OCI-LY3 (cell line): ENCODE data around the gene MAP1LC3B.

ENCODE experiments used
- H2AFZ ChIP-seq: fragments of 200-600, 300-600 bp; shearing (Covaris generic); 2 replicates; pipeline ENCODE4 v1.6.0; 2014; ENCODE audit warnings: antibody characterized with exemption, low read depth, low read length
- H3K27ac ChIP-seq: fragments of 200-600, 300-600 bp; sonication (generic); 2 replicates; pipeline ENCODE4 v1.5.1; 2014; ENCODE audit warnings: mild to moderate bottlenecking, low read length, moderate library complexity, mixed read lengths
- H3K27me3 ChIP-seq: fragments of 200-600, 300-600 bp; sonication (generic); 2 replicates; pipeline ENCODE4 v1.6.1; 2014; ENCODE audit warnings: low read depth, low read length, mixed read lengths
- H3K36me3 ChIP-seq: fragments of 200-600, 300-600 bp; sonication (generic); replicated peaks from 2 replicates; pipeline ENCODE3; 2014; ENCODE audit warnings: low read depth, low read length, mixed read lengths
- H3K4me1 ChIP-seq: fragments of 300-600, 200-600 bp; sonication (generic); 2 replicates; pipeline ENCODE4 v1.6.1; 2014; ENCODE audit warnings: low read length, mixed read lengths
- H3K4me2 ChIP-seq: fragments of 200-600, 300-600 bp; sonication (generic); 2 replicates; pipeline ENCODE4 v1.6.1; 2014; ENCODE audit warnings: low read length, mixed read lengths
- H3K4me3 ChIP-seq: fragments of 300-600, 200-600 bp; sonication (generic); 2 replicates; pipeline ENCODE4 v1.5.1; 2014; ENCODE audit warnings: antibody characterized with exemption, mild to moderate bottlenecking, low read length, moderate library complexity
- H3K79me2 ChIP-seq: fragments of 300-600, 200-600 bp; shearing (Covaris generic); 2 replicates; pipeline ENCODE4 v1.6.1; 2014; ENCODE audit warnings: mild to moderate bottlenecking, low read length, mixed read lengths
- H3K9ac ChIP-seq: fragments of 300-600, 200-600 bp; shearing (Covaris generic); 2 replicates; pipeline ENCODE4 v1.6.0; 2014; ENCODE audit warnings: mild to moderate bottlenecking, low read length, moderate library complexity
- H3K9me3 ChIP-seq: fragments of 200-600, 300-600 bp; shearing (Covaris generic); 2 replicates; pipeline ENCODE4 v1.6.1; 2014; ENCODE audit warnings: low read length, mixed read lengths; ENCODE audit not compliant: insufficient read depth
- H4K20me1 ChIP-seq: fragments of 200-600, 300-600 bp; sonication (generic); 2 replicates; pipeline ENCODE4 v1.6.1; 2016; ENCODE audit warnings: low read length, mixed read lengths; ENCODE audit not compliant: insufficient read depth
- EZH2phosphoT487 ChIP-seq: fragments of 200-600 bp; shearing (Covaris generic); IDR thresholded peaks from 2 replicates; pipeline ENCODE4 v1.6.1; 2018; ENCODE audit warnings: antibody characterized with exemption, mixed run types, low read depth
- TF ChIP-seq, protein P1 (sequence below): fragments of 200-600, 300-600 bp; sonication (generic); IDR thresholded peaks from 2 replicates; pipeline ENCODE4 v1.5.1; 2014; ENCODE audit warnings: antibody characterized with exemption, low read length, low read depth

MAP1LC3B gene

DNA sequence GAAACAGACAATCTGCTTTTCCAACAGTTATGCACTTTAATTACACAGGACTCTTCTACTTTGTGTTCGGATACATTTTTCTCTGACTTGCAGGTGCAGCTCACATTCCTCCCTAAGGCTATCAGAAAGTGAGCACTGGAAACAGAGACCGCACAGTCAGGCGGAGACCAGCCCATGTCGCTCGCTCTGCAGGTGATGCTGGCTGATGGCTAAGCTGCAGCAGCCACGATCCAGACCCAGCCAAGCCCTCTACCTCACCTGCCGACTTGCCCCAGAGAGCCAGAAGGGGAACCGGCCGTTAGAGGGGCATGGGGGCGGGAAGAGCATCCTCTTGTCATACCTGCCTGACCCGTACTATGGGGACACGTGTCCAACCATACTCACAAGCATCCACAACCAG lies 33.8 kb downstream of the MAP1LC3B start:
- no peak for TF ChIP-seq EZH2phosphoT487
- TF ChIP-seq, protein P1, sequence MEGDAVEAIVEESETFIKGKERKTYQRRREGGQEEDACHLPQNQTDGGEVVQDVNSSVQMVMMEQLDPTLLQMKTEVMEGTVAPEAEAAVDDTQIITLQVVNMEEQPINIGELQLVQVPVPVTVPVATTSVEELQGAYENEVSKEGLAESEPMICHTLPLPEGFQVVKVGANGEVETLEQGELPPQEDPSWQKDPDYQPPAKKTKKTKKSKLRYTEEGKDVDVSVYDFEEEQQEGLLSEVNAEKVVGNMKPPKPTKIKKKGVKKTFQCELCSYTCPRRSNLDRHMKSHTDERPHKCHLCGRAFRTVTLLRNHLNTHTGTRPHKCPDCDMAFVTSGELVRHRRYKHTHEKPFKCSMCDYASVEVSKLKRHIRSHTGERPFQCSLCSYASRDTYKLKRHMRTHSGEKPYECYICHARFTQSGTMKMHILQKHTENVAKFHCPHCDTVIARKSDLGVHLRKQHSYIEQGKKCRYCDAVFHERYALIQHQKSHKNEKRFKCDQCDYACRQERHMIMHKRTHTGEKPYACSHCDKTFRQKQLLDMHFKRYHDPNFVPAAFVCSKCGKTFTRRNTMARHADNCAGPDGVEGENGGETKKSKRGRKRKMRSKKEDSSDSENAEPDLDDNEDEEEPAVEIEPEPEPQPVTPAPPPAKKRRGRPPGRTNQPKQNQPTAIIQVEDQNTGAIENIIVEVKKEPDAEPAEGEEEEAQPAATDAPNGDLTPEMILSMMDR = no peak
- Histone ChIP-seq H3K36me3 (no peaks in the 10 kb centered on the region), H3K27me3 (no peaks in the 10 kb centered on the region), H3K79me2 (no peaks in the 10 kb centered on the region), H3K9me3 (no peaks in the 10 kb centered on the region), H3K27ac (no peak overlapping the region), H3K9ac (no peak overlapping the region), H2AFZ (no peak overlapping the region), H3K4me1 (no peaks in the 10 kb centered on the region), H3K4me3 (no peak overlapping the region), H4K20me1 (no peaks in the 10 kb centered on the region), H3K4me2 (no peak overlapping the region)

DNA sequence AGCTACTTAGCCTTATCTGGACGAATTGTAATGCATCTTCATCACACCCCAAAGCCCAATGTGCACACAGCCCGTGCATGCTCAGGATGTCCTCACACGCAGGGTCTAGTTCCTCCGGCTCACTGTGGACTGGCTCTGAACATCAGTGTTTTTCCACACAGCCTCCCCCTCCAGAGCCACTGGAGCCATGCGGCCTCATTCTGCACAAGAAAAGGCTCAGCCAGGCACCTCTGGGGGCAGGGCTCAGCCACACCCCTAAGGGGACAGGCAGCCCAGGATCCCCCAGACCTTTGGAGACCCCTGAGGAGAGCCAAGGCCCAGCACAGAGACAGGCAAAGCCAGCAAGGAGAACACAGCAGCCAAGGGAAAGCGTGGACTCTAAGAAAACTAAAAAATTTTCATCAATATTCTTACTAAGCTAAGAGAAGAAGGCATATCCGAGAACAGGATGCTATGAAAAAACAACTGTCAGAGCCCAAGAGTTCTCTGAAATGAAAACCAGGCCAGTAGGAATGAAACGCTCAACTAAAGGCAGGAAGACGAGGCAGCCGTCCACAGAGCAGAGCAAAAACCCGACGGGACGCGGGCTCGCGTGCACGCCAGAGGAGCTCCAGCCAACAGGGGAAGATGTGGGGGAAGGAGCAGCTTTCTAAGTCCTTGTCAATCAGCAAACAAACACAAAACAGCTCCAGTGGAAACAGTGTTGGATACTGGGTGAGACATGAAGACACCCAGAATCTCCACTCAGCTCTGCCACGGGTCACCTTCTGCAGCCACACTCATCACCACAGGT lies 34.5 kb downstream of the MAP1LC3B start:
- Histone ChIP-seq H3K36me3 (no peaks in the 10 kb centered on the region), H3K27me3 (no peaks in the 10 kb centered on the region), H3K27ac (no peak overlapping the region), H3K4me3 (no peak overlapping the region), H4K20me1 (no peaks in the 10 kb centered on the region), H3K4me2 (no peak overlapping the region), H3K79me2 (no peaks in the 10 kb centered on the region), H2AFZ (no peak overlapping the region), H3K9ac (no peak overlapping the region), H3K9me3 (no peaks in the 10 kb centered on the region), H3K4me1 (no peaks in the 10 kb centered on the region)
- TF ChIP-seq, protein P1 = no peak

DNA sequence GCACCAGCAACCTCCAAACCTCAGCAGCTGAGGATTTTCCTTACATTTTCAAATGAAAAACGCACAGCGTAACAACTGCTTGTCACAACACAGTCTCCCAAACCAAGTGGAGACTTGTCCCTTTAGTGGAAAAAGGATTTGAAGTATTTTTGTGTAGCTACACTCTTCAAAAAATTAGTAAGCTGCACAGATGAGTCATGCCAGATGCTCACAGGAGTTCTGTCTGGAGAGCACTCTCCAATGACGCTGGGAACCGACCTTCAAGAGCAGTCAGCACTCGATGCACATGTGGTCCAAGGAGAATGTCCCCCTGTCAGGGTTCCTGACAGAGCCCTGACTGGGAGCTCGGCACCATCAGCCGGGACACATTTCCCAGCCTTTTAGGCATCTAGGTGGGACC lies 39.8 kb downstream of the MAP1LC3B start:
- no peaks in the 10 kb centered on the region for H3K9me3 ChIP-seq
- no peak overlapping the region for H3K4me2 ChIP-seq
- H3K36me3 ChIP-seq = no peaks in the 10 kb centered on the region
- TF ChIP-seq EZH2phosphoT487 = no peak
- no peak overlapping the region for H3K9ac ChIP-seq
- no peak overlapping the region for H2AFZ ChIP-seq
- H3K79me2 ChIP-seq = no peaks in the 10 kb centered on the region
- H3K27ac ChIP-seq = no peak overlapping the region
- no peaks in the 10 kb centered on the region for H3K4me1 ChIP-seq
- no peaks in the 10 kb centered on the region for H4K20me1 ChIP-seq
- H3K4me3 ChIP-seq = no peak overlapping the region
- H3K27me3 ChIP-seq = no peaks in the 10 kb centered on the region

DNA sequence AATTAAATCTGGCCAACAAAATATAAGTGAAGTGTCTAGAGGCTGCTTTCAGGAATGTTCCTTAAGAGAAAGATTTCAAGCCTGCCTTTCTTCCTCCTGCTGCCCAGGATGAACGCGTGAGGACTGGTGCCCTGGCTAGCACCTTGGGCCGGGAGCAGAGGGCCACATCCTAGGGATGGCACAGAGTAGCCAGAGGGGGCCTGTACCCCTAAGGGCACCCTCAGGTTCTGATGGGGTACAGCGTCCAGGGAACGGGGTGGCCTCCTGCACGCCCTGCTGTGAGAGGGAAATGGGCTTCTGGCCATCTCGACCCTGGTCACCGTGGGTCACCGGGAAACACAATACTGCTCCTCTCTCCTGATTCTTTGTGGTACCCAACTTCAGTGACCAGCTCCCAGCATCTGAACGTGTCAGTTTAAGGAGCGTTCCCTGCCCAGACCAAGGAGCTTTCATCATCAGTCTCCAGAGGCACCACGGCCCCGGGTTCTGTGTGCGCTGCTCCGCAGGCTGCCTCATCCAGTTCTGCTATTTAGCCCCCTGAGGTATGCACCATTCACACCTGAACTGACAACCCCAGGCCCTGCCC lies 40.3 kb downstream of the MAP1LC3B start:
- Histone ChIP-seq H3K27ac (no peak overlapping the region), H4K20me1 (no peaks in the 10 kb centered on the region), H3K9me3 (no peaks in the 10 kb centered on the region), H3K4me2 (no peak overlapping the region), H3K79me2 (no peaks in the 10 kb centered on the region), H3K4me3 (no peak overlapping the region), H3K27me3 (no peaks in the 10 kb centered on the region), H3K36me3 (no peaks in the 10 kb centered on the region), H2AFZ (no peak overlapping the region), H3K9ac (no peak overlapping the region), H3K4me1 (no peaks in the 10 kb centered on the region)
- TF ChIP-seq, protein P1 = no peak
- no peak for TF ChIP-seq EZH2phosphoT487
